Ishikawa (cell line): Measurements from ENCODE around the gene GRIN1.

Experiments
- CEBPB ChIP-seq: IDR thresholded peaks from 2 replicates; pipeline ENCODE4 v1.6.1; 2012
- CREB1 ChIP-seq: IDR thresholded peaks from 2 replicates; pipeline ENCODE4 v1.6.1; 2012; ENCODE audit warnings: low read depth
- EGR1 ChIP-seq: IDR thresholded peaks from 2 replicates; pipeline ENCODE4 v1.6.1; 2012
- EP300 ChIP-seq: IDR thresholded peaks from 2 replicates; pipeline ENCODE4 v1.6.1; 2012; ENCODE audit warnings: borderline replicate concordance
- FOXM1 ChIP-seq: IDR thresholded peaks from 2 replicates; pipeline ENCODE4 v1.6.1; 2012; ENCODE audit warnings: low read depth, borderline replicate concordance
- RAD21 ChIP-seq: IDR thresholded peaks from 2 replicates; pipeline ENCODE4 v1.6.1; 2012; ENCODE audit warnings: low read depth
- TAF1 ChIP-seq: IDR thresholded peaks from 2 replicates; pipeline ENCODE4 v1.6.1; 2012; ENCODE audit warnings: low read depth, mild to moderate bottlenecking
- YY1 ChIP-seq: IDR thresholded peaks from 2 replicates; pipeline ENCODE4 v1.6.1; 2012; ENCODE audit warnings: low read depth
- ZBTB7A ChIP-seq: IDR thresholded peaks from 2 replicates; pipeline ENCODE4 v1.6.1; 2012; ENCODE audit warnings: low read depth
- TF ChIP-seq, protein P1 (sequence below): IDR thresholded peaks from 2 replicates; pipeline ENCODE4 v1.6.1; 2012
- TF ChIP-seq, protein P2 (sequence below): IDR thresholded peaks from 2 replicates; pipeline ENCODE4 v1.6.1; 2012; ENCODE audit warnings: low read depth, mild to moderate bottlenecking

DNA sequence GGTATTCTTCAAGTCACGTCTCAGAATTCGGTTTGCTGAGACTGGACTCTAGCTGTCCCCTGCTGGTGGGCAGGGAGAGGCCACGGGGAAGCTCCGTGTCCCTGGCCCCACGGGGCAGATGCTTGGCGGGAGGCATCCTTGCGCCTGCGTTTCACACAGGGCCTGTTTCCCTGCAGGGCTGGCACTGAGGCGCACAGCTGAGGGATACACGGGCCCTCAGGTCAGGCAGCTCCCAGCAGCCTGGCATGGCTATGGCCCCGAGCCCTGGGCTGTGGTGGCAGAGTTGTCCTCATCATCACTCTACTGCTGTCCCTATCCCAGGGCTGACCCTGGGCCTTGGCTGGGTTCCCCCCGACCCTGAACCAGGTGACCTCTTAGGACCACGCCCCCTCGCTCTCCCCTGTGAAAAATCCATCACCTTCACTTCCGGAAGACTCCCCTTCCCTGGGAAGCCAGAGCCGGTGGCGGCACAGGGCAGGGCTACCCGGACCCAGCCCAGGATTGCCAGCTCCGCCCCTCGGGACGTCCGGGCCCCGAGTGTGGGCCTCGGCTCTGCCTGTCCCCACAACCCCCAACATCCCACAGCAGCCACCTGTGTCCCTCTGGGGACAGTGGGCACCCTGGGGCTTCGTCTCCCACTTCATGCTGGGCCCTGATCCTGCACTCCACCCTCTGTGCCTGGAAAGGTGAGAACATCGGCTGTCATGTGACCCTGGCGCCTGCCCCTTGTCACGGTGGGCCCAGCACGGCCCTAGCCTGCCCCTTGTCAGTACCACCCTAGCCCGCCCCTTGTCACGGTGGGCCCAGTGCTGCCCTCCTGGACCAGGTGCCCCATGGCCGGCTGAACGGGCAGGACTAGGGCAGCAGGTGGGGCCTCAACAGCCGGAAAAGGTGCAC lies 29.5 kb upstream of the GRIN1 start:
- no peak for TF ChIP-seq CEBPB
- TF ChIP-seq, protein P1, sequence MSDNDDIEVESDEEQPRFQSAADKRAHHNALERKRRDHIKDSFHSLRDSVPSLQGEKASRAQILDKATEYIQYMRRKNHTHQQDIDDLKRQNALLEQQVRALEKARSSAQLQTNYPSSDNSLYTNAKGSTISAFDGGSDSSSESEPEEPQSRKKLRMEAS: no peak
- TF ChIP-seq, protein P2, sequence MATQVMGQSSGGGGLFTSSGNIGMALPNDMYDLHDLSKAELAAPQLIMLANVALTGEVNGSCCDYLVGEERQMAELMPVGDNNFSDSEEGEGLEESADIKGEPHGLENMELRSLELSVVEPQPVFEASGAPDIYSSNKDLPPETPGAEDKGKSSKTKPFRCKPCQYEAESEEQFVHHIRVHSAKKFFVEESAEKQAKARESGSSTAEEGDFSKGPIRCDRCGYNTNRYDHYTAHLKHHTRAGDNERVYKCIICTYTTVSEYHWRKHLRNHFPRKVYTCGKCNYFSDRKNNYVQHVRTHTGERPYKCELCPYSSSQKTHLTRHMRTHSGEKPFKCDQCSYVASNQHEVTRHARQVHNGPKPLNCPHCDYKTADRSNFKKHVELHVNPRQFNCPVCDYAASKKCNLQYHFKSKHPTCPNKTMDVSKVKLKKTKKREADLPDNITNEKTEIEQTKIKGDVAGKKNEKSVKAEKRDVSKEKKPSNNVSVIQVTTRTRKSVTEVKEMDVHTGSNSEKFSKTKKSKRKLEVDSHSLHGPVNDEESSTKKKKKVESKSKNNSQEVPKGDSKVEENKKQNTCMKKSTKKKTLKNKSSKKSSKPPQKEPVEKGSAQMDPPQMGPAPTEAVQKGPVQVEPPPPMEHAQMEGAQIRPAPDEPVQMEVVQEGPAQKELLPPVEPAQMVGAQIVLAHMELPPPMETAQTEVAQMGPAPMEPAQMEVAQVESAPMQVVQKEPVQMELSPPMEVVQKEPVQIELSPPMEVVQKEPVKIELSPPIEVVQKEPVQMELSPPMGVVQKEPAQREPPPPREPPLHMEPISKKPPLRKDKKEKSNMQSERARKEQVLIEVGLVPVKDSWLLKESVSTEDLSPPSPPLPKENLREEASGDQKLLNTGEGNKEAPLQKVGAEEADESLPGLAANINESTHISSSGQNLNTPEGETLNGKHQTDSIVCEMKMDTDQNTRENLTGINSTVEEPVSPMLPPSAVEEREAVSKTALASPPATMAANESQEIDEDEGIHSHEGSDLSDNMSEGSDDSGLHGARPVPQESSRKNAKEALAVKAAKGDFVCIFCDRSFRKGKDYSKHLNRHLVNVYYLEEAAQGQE: no peak
- TF ChIP-seq TAF1: no peak
- TF ChIP-seq EGR1: no peak
- no peak for TF ChIP-seq CREB1
- TF ChIP-seq EP300: no peak
- no peak for TF ChIP-seq ZBTB7A
- TF ChIP-seq FOXM1: no peak
- TF ChIP-seq YY1: no peak
- no peak for TF ChIP-seq RAD21
